GOT3 (cell line): ENCODE results near the gene ZNF263.
A peak's percentile ranks its signal among the peaks of the same experiment; 100 is the strongest.
"Not testable (repeated sequence)": the region's sequence is repeated elsewhere in the genome, so short reads cannot be mapped to it uniquely, and the experiment has no call there.

Experiments used
- DNase-seq: peaks from one replicate; lab custom pipeline; 2025; ENCODE audit warnings: mixed read lengths; lab: John Stamatoyannopoulos, UW

The ZNF263 gene

DNA sequence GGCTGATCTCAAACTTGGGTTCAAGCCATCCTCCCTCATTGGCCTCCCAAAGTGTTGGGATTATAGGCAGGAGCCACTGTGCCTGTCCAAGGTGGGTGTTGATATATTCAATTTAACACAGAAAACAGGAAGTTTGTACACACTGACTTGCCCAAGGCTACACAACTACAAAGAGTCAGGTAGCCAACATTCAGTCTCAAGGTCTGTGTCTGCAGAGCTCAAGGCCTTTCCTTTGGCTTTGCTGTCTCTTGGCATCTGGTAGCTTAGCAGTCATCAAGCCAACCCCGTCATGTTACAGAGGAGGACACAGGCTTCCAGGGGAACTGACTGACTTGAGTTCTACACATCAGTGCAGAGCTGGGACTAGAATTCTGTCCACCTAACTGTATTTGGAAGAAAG, 15.0 kb upstream of the ZNF263 start:
- no peak for DNase-seq

GRCh38 chr16:3270718-3271117, 12.6 kb upstream of the ZNF263 start:
- not testable (repeated sequence) for DNase-seq

- not testable (repeated sequence) for DNase-seq
These were observed 12.0 kb upstream of the ZNF263 start for GRCh38 chr16:3271281-3271680.

DNA sequence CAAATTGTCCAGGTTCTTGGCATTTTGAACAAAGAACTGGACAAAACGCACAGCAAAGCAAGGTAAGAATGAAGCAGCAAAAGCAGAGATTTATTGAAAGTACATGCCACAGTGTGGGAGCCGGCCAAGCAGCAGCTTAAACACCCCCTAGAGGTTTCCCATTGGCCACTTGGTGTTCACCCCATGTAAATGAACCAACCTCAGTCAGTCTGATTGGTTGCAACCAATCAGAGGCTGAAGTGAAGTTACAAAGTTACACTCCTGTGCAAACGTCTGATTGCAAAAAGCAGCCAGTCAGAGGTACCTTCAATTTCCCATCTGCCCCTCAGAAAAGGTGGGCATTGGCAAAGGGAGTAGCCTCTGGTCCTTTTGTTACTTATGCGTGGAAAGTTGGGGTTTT, 8.8 kb upstream of the ZNF263 start:
- no peak for DNase-seq

GRCh38 chr16:3274947-3275346, 8.3 kb upstream of the ZNF263 start:
- no peak for DNase-seq

GRCh38 chr16:3276679-3277078, 6.6 kb upstream of the ZNF263 start:
- DNase-seq, result no peak

- no peak for DNase-seq
These were observed 2.0 kb upstream of the ZNF263 start for GRCh38 chr16:3281222-3281820.

GRCh38 chr16:3282103-3282729, 1.1 kb upstream of the ZNF263 start:
- peak; percentile 73 for DNase-seq

DNA sequence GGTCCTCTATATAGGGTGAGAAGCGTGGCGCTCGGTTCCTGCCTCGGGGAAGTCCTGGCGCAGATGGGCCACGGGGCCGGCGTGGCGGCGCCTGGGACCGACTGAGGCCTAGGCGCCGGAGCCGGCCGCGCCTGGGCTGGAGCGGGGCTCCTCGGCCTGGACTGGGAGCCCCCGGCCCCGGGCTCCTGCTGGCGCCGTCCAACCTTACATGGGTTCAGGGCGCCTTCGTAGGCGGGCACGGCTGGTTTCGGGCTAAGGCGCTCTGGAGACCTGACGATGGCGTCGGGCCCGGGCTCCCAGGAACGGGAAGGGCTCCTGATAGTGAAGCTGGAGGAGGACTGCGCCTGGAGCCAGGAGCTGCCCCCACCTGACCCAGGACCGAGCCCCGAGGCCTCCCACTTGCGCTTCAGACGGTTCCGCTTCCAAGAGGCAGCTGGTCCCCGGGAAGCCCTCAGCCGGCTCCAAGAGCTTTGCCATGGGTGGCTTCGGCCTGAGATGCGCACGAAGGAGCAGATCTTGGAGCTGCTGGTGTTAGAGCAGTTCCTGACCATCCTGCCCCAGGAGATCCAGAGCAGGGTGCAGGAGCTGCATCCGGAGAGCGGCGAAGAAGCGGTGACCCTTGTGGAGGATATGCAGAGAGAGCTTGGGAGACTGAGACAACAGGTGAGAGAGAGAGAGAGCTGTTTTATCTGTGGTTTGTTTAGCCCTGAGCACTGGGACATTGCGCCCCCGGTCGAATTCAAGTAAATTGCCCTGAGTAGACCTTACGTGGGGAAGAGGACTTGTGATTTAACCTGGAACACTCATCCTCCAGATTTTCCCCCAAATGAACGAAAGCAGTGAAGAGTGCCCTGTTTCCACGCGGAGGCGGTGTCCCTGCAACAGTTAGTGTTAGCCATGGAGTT, 504 bp downstream of the ZNF263 start:
- DNase-seq, result no peak

DNA sequence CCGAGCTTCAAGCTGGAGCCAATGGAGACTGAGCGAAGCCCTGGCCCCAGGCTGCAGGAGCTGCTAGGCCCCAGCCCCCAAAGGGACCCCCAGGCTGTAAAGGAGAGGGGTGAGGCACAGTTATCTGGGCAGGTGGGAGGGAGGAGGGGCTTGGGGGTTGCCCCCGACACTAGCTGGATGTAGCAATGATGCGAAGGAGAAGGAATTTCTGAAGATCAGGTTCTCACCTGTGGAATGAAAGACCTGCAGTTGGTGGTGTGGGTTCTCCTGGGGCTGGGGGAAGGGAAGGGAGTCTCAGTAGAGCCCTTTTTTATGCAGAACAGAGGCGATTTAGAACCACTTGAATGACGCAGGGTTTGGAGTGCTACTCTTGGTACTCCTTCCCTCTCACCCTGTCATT, 1.8 kb downstream of the ZNF263 start:
- no peak for DNase-seq

DNA sequence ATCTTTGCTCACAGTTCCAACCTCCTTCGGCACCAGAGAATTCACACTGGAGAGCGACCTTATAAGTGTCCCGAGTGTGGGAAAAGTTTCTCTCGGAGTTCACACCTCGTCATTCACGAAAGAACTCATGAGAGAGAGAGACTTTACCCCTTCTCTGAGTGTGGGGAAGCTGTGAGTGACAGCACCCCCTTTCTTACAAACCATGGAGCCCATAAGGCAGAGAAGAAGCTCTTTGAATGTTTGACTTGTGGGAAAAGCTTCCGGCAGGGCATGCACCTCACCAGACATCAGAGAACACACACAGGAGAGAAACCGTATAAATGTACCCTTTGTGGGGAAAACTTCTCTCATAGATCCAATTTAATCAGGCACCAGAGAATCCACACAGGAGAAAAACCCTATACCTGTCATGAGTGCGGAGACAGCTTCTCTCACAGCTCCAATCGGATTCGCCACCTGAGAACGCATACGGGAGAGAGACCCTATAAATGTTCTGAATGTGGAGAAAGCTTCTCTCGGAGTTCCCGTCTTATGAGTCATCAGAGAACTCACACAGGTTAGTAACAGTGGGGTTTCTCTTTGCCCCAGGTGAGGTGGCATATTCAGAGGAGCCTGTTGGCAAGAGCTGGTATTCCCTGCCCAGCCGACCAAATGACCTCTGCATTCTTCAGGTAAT, 6.8 kb downstream of the ZNF263 start:
- no peak for DNase-seq

DNA sequence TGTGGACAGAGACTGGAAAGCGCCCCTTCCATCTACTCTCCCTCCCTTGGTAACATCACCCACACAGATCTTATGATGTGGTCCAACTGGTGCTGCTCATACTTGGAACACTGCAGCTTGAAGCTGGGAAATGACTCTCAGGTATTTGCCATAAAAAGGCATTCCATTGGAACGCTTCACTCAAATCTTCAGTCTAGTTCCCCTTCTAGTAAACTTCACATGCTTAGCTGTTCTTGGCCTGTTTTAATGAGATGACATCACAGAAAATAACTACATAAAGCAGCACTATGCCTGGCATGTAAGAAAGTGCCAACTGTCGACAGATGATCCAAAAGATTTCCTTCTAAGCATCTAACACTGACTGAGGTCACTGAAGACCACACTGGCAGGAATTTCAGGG, 9.3 kb downstream of the ZNF263 start:
- no peak for DNase-seq

GRCh38 chr16:3295209-3295608, 11.9 kb downstream of the ZNF263 start:
- DNase-seq, result no peak

DNA sequence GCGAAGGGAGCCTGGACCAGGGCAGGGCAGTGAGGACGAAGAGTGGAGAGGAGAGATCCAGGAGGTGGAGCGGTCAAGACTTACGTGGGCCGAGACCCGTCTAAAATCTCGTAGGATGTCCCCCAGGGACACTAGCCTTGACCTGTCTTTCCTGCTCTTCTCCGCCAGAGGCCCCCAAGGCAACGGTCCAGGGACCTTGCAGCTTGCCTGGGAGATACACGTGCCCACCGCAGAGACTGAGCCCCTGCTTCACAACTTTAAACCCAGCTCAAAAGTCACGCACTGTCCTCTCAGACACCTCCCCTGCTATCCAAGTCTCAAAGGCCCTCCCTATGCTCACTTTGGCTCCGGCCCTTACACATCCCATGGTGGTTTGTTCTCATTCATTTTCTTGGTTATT, 12.5 kb downstream of the ZNF263 start:
- DNase-seq, result no peak

GRCh38 chr16:3304370-3304769, 21.1 kb downstream of the ZNF263 start:
- DNase-seq, result no peak

DNA sequence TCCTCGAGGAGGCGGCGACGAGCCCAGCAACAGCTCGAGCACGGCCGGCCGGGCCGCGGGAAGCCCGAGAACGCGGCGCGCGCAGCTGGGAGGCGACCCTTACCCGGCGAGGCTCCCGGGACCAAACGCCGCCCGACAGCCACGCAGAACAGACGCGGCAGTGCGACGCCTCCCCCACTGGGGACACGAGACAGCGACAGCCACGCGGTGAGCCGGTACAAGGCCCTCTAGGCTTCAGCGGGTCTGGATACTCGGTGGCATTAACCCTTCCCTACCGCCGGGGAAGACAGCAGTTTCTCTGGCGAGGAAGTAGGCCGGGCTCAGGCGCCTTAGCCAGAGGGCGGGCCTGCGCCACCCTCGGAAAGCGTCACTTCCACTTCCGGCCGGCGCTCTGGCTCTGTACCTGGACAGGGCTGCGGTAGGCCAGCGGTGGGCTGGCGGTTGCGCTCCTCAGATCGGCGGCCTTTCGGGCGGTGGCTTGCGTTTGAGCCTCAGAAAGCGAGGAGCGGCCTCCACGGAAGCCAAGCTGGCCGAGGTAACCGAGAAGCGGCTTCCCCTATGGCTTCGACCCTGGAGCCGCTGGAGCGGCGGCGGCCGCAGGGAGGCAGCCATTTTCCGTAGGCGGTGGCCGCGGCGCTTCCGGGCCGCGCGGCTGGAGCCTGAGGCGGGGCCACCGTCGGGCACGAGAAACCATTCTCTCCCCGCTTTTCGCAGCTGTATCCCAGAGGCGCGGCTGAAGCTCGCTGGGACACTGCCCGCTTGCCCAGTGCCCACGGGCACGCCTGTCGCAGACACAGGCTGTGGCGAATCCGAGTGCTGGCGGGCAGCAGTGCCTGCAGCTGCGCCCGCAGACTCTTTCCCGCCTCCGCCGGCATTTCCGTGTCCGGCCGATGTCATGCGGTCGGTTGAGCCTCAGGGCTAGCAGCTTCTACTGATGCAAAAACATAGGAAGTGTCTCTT, 22.1 kb downstream of the ZNF263 start, which contains the start of the genes TIGD7 and ZNF75A:
Gene TIGD7, minus strand, starts transcription at position 322 of the 960 bp plus-strand sequence. CDS start 4,816 bp downstream, outside the sequence.
Gene ZNF75A, plus strand, starts transcription at position 389 of the 960 bp plus-strand sequence. CDS start 2,932 bp downstream, outside the sequence.
- peak; percentile 49 for DNase-seq

DNA sequence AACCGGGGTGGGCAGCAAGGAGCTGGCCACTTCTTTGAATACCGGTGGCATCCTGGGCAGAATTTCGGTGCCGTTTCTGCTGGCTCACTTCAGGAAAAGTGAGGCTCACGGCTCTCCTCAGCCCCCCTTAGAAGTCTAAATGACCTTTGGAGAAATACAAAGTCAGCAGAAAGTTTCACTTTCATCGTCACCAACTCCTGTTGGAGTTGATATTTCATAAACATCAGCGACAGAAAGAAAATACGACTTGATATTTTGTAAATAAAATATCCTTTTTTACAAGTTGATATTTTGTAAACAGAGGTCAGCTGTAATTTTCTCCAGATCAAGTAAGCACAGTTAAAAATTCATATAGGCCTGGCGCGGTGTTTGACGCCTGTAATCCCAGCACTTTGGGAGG, 22.8 kb downstream of the ZNF263 start:
- DNase-seq, result no peak

GRCh38 chr16:3311496-3311895, 28.2 kb downstream of the ZNF263 start:
- DNase-seq, result no peak

GRCh38 chr16:3317315-3317999, 34.2 kb downstream of the ZNF263 start:
- DNase-seq, result no peak

- DNase-seq, result no peak
These were observed 38.5 kb downstream of the ZNF263 start for GRCh38 chr16:3321816-3322215.
